ENCODE results near the gene TIMM17A.

The TIMM17A gene

GRCh38 chr1:201968202-201968925, 13.1 kb downstream of the TIMM17A start:
- DNase-seq: no peak
- Histone ChIP-seq H3K79me1 (ENCODE audit: low read length) (no peaks in the 10 kb centered on the region), H3K9ac (ENCODE audit: low read length) (no peak overlapping the region)

DNA sequence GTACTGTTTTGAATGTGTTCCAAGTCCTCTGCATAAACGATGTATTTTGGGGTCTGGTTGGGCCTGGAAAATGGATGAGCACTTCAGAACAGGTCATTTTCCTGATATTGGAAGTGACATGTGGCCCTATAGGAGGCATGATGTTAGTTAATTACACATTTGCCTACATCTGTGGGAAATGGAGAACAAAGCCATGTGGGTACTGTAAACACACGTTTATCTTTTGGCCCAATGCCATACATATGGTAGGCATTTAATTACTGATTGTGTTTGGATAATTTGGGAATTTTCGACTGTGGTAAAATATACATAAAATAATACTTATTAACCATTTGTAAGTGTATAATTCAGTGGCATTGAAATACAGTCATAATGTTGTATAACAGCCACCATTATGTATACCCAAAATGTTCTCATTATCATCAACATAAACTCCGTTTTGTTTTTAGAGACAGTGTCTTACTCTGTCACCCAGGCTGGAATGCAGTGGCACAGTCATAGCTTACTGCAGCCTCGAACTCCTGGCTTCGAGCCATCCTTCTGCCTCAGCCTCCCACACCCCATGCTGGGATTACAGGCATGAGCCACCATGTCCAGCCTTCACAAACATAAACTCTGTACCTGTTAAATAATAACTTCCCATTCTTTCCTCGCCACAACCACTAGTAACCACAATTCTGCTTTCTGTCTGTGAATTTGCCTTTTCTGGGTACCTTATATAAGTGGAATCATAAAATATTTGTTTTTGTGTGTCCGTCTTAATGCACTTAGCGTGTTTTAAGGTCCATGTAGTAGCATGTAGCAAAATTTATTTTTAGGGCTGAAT, 15.2 kb downstream of the TIMM17A start:
- no peaks in the 10 kb centered on the region for H3K4me1 ChIP-seq (ENCODE audit: control insufficient read depth in 1 of 2, insufficient read depth in 2 of 2, low read length in 2 of 2)
- no peak overlapping the region for H2BK5ac ChIP-seq (ENCODE audit: low read depth, low read length, poor library complexity)
- H3K18ac ChIP-seq (ENCODE audit: low read length): no peak overlapping the region
- H4K91ac ChIP-seq (ENCODE audit: low read depth, low read length): no peak overlapping the region
- no peak overlapping the region for H2BK12ac ChIP-seq (ENCODE audit: low read length)
- H3K4me3 ChIP-seq (ENCODE audit: low read depth, low read length): no peak overlapping the region
- no peak for DNase-seq
- no peaks in the 10 kb centered on the region for H3K9me3 ChIP-seq (ENCODE audit: insufficient read depth, low read depth, low read length)
- no peaks in the 10 kb centered on the region for H3K27me3 ChIP-seq (ENCODE audit: insufficient read depth, low read length)
- no peak overlapping the region for H4K8ac ChIP-seq (ENCODE audit: low read depth, low read length)
- no peak overlapping the region for H3K4ac ChIP-seq (ENCODE audit: low read depth, low read length)
- no peak overlapping the region for H3K14ac ChIP-seq (ENCODE audit: low read length)
- WGBS (ENCODE audit: extremely low coverage, insufficient coverage, insufficient read length): no CpG with 5 or more reads among the region's 9 CpGs
- no peak overlapping the region for H2AFZ ChIP-seq (ENCODE audit: insufficient read depth, low read length, poor library complexity)
- no peak overlapping the region for H3K27ac ChIP-seq (ENCODE audit: low read depth, low read length)
- no peak overlapping the region for H2AK5ac ChIP-seq (ENCODE audit: low read length)
- H3K79me2 ChIP-seq (ENCODE audit: control insufficient read depth, insufficient read depth, low read length, poor library complexity): no peaks in the 10 kb centered on the region
- H4K12ac ChIP-seq (ENCODE audit: low read depth, low read length): no peak overlapping the region
- H3K23ac ChIP-seq (ENCODE audit: low read length): no peak overlapping the region
- H3K9ac ChIP-seq (ENCODE audit: low read length): no peak overlapping the region
- H3K36me3 ChIP-seq (ENCODE audit: control insufficient read depth in 1 of 2, insufficient read depth in 2 of 2, low read length in 2 of 2): peaks cover 18 to 25% of the 10 kb centered on the region in 2 experiments
- no peak overlapping the region for H3K4me2 ChIP-seq (ENCODE audit: low read length)
- no peaks in the 10 kb centered on the region for H3K79me1 ChIP-seq (ENCODE audit: low read length)
- H2BK120ac ChIP-seq (ENCODE audit: insufficient read depth, low read length, poor library complexity): no peak overlapping the region

More at GRCh38 chr1:201968202-201968925, 13.1 kb downstream of the TIMM17A start:
- Histone ChIP-seq H4K8ac (ENCODE audit: low read depth, low read length) (no peak overlapping the region), H3K9me3 (ENCODE audit: insufficient read depth, low read depth, low read length) (no peaks in the 10 kb centered on the region), H3K27ac (ENCODE audit: low read depth, low read length) (no peak overlapping the region), H4K91ac (ENCODE audit: low read depth, low read length) (no peak overlapping the region), H3K18ac (ENCODE audit: low read length) (no peak overlapping the region), H3K27me3 (ENCODE audit: insufficient read depth, low read length) (no peaks in the 10 kb centered on the region), H2AFZ (ENCODE audit: insufficient read depth, low read length, poor library complexity) (no peak overlapping the region), H2AK5ac (ENCODE audit: low read length) (no peak overlapping the region), H3K14ac (ENCODE audit: low read length) (no peak overlapping the region), H3K4me2 (ENCODE audit: low read length) (no peak overlapping the region), H2BK12ac (ENCODE audit: low read length) (no peak overlapping the region), H2BK120ac (ENCODE audit: insufficient read depth, low read length, poor library complexity) (no peak overlapping the region), H3K4ac (ENCODE audit: low read depth, low read length) (no peak overlapping the region), H4K12ac (ENCODE audit: low read depth, low read length) (no peak overlapping the region), H2BK5ac (ENCODE audit: low read depth, low read length, poor library complexity) (no peak overlapping the region), H3K79me2 (ENCODE audit: control insufficient read depth, insufficient read depth, low read length, poor library complexity) (no peaks in the 10 kb centered on the region), H3K4me1 (ENCODE audit: control insufficient read depth in 1 of 2, insufficient read depth in 2 of 2, low read length in 2 of 2) (no peaks in the 10 kb centered on the region), H3K36me3 (ENCODE audit: control insufficient read depth in 1 of 2, insufficient read depth in 2 of 2, low read length in 2 of 2) (peaks cover 20 to 37% of the 10 kb centered on the region in 2 experiments), H3K23ac (ENCODE audit: low read length) (no peak overlapping the region), H3K4me3 (ENCODE audit: low read depth, low read length) (no peak overlapping the region)
- WGBS (ENCODE audit: extremely low coverage, insufficient coverage, insufficient read length): no CpG with 5 or more reads among the region's 16 CpGs

GRCh38 chr1:201982082-201982622, 26.8 kb downstream of the TIMM17A start:
- no peaks in the 10 kb centered on the region for H3K36me3 ChIP-seq (ENCODE audit: control insufficient read depth in 1 of 2, insufficient read depth in 2 of 2, low read length in 2 of 2)
- H3K79me2 ChIP-seq (ENCODE audit: control insufficient read depth, insufficient read depth, low read length, poor library complexity): peaks cover 11% of the 10 kb centered on the region
- H2BK5ac ChIP-seq (ENCODE audit: low read depth, low read length, poor library complexity): no peak overlapping the region
- no peak overlapping the region for H4K91ac ChIP-seq (ENCODE audit: low read depth, low read length)
- peak overlapping the region; percentile 94 for H3K4me3 ChIP-seq (ENCODE audit: low read depth, low read length)
- H3K4me2 ChIP-seq (ENCODE audit: low read length): peak overlapping the region; percentile 49
- H2AK5ac ChIP-seq (ENCODE audit: low read length): no peak overlapping the region
- H3K18ac ChIP-seq (ENCODE audit: low read length): no peak overlapping the region
- WGBS (ENCODE audit: extremely low coverage, insufficient coverage, insufficient read length): no CpG with 5 or more reads among the region's 31 CpGs
- H3K27ac ChIP-seq (ENCODE audit: low read depth, low read length): no peak overlapping the region
- no peak overlapping the region for H3K9ac ChIP-seq (ENCODE audit: low read length)
- no peak overlapping the region for H2BK12ac ChIP-seq (ENCODE audit: low read length)
- peaks cover 6% of the 10 kb centered on the region for H3K79me1 ChIP-seq (ENCODE audit: low read length)
- no peak overlapping the region for H3K4ac ChIP-seq (ENCODE audit: low read depth, low read length)
- no peak overlapping the region for H3K23ac ChIP-seq (ENCODE audit: low read length)
- H4K12ac ChIP-seq (ENCODE audit: low read depth, low read length): no peak overlapping the region
- no peak overlapping the region for H2AFZ ChIP-seq (ENCODE audit: insufficient read depth, low read length, poor library complexity)
- H3K14ac ChIP-seq (ENCODE audit: low read length): no peak overlapping the region
- H3K4me1 ChIP-seq (ENCODE audit: control insufficient read depth in 1 of 2, insufficient read depth in 2 of 2, low read length in 2 of 2): peaks cover 2 to 4% of the 10 kb centered on the region in 2 experiments
- DNase-seq: no peak
- peak overlapping the region; percentile 1 for H4K8ac ChIP-seq (ENCODE audit: low read depth, low read length)
- no peaks in the 10 kb centered on the region for H3K27me3 ChIP-seq (ENCODE audit: insufficient read depth, low read length)
- no peaks in the 10 kb centered on the region for H3K9me3 ChIP-seq (ENCODE audit: insufficient read depth, low read depth, low read length)
- H2BK120ac ChIP-seq (ENCODE audit: insufficient read depth, low read length, poor library complexity): no peak overlapping the region

DNA sequence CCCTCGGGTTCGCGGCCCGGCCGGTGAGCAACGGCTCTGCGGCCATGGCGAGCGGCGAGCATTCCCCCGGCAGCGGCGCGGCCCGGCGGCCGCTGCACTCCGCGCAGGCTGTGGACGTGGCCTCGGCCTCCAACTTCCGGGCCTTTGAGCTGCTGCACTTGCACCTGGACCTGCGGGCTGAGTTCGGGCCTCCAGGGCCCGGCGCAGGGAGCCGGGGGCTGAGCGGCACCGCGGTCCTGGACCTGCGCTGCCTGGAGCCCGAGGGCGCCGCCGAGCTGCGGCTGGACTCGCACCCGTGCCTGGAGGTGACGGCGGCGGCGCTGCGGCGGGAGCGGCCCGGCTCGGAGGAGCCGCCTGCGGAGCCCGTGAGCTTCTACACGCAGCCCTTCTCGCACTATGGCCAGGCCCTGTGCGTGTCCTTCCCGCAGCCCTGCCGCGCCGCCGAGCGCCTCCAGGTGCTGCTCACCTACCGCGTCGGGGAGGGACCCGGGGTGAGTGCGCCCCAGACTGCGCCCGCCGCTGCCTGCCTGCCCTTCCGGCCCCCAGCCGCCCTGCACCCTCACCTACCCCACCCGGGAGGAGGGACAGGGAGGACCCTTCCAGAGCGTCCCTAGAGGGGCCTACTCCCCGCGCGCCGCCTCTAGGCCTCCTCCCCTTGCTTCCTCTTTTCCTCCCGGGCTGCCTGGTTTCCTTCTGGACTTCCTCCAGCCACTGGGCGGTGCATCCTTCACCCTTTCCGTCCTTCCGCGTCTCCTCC, 27.5 kb downstream of the TIMM17A start, which contains the start of gene RNPEP:
Gene RNPEP (plus strand): TSS at position 26 of the 757 bp plus-strand sequence. CDS start 19 bp downstream, at position 45.
- H3K4ac ChIP-seq (ENCODE audit: low read depth, low read length): peak within 1 kb of the TSS; percentile 41
- peak; percentile 73 to 81 for DNase-seq
- no CpG with 5 or more reads among the region's 80 CpGs for WGBS (ENCODE audit: extremely low coverage, insufficient coverage, insufficient read length)

More for the DNA sequence above, 27.5 kb downstream of the TIMM17A start, which contains the start of gene RNPEP:
- Histone ChIP-seq H3K4me1 (ENCODE audit: control insufficient read depth in 1 of 2, insufficient read depth in 2 of 2, low read length in 2 of 2) (peaks cover 2 to 4% of the 10 kb centered on the region in 2 experiments), H2BK12ac (ENCODE audit: low read length) (no peak within 1 kb of the TSS), H3K4me2 (ENCODE audit: low read length) (peak within 1 kb of the TSS; percentile 89), H3K14ac (ENCODE audit: low read length) (peak within 1 kb of the TSS; percentile 57), H3K18ac (ENCODE audit: low read length) (peak within 1 kb of the TSS; percentile 65), H3K23ac (ENCODE audit: low read length) (no peak within 1 kb of the TSS), H3K79me1 (ENCODE audit: low read length) (peaks cover 6% of the 10 kb centered on the region), H4K91ac (ENCODE audit: low read depth, low read length) (peak within 1 kb of the TSS; percentile 86), H4K8ac (ENCODE audit: low read depth, low read length) (peak within 1 kb of the TSS; percentile 98), H3K27me3 (ENCODE audit: insufficient read depth, low read length) (no peaks in the 10 kb centered on the region), H3K9me3 (ENCODE audit: insufficient read depth, low read depth, low read length) (no peaks in the 10 kb centered on the region), H2AFZ (ENCODE audit: insufficient read depth, low read length, poor library complexity) (peak within 1 kb of the TSS; percentile 87), H2BK5ac (ENCODE audit: low read depth, low read length, poor library complexity) (peak within 1 kb of the TSS; percentile 1), H3K79me2 (ENCODE audit: control insufficient read depth, insufficient read depth, low read length, poor library complexity) (peaks cover 11% of the 10 kb centered on the region), H3K4me3 (ENCODE audit: low read depth, low read length) (peak within 1 kb of the TSS; percentile 94), H2BK120ac (ENCODE audit: insufficient read depth, low read length, poor library complexity) (peak within 1 kb of the TSS; percentile 54), H3K27ac (ENCODE audit: low read depth, low read length) (peak within 1 kb of the TSS; percentile 80), H2AK5ac (ENCODE audit: low read length) (peak within 1 kb of the TSS; percentile 1), H3K36me3 (ENCODE audit: control insufficient read depth in 1 of 2, insufficient read depth in 2 of 2, low read length in 2 of 2) (no peaks in the 10 kb centered on the region), H4K12ac (ENCODE audit: low read depth, low read length) (peak within 1 kb of the TSS; percentile 84), H3K9ac (ENCODE audit: low read length) (peak within 1 kb of the TSS; percentile 83)
